ENCODE measurements around the gene SRPK2.

DNA sequence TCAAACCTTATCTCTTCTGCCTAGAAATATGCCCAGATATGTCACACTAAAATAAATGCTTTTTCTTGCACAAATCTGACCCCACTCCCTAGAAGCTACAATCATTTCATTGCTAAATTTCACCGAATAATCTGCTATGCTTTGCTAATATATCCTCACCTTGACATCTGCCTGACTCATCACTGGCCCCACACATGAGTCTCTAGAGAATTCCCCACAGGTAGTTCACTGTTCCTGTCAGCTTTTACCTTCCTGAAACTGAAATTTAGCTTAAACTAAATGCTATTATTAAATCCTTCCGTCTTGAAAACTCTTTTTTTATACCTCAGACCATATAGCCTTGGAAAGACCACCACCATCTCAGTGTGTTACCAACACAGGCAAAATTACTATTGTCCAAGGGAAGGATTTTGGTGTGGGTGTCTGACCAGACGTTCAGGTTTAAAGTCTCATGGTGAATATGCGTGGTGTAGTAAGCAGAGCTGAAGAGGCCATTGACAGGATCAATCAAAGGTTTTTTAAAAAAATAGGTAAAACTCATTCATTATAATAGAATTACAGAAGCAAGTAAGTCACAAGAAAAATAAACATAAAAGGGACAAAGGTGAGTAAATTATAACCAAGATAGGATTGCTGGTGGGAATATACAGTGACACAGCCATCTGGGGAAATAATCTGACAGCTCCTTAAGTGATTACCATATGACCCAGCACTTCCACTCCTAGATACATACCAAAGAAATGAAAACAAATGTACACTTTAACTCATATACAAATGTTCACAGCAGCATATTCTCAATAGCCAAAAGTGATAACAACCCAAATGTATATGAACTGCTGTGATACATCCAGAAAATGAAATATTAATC lies 201.2 kb downstream of the SRPK2 start:
- TF ChIP-seq POLR2A (IDR thresholded peaks at IDR 0.05) (no peak), POLR2AphosphoS5 (IDR thresholded peaks at IDR 0.05) (no peak)
- TF ChIP-seq, protein P1, sequence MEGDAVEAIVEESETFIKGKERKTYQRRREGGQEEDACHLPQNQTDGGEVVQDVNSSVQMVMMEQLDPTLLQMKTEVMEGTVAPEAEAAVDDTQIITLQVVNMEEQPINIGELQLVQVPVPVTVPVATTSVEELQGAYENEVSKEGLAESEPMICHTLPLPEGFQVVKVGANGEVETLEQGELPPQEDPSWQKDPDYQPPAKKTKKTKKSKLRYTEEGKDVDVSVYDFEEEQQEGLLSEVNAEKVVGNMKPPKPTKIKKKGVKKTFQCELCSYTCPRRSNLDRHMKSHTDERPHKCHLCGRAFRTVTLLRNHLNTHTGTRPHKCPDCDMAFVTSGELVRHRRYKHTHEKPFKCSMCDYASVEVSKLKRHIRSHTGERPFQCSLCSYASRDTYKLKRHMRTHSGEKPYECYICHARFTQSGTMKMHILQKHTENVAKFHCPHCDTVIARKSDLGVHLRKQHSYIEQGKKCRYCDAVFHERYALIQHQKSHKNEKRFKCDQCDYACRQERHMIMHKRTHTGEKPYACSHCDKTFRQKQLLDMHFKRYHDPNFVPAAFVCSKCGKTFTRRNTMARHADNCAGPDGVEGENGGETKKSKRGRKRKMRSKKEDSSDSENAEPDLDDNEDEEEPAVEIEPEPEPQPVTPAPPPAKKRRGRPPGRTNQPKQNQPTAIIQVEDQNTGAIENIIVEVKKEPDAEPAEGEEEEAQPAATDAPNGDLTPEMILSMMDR (IDR thresholded peaks at IDR 0.05) = no peak

All from prostate gland (tissue), 2 donors.